Fibroblast of mammary gland (primary cell): Measurements from ENCODE around the gene ANGEL1.

ENCODE experiments used
- DNase-seq: peaks from one replicate; pipeline ENCODE4 v3.0.0-alpha.2; 2010; ENCODE audit warnings: low read depth
- H3K4me3 ChIP-seq: 2 replicates; pipeline ENCODE4 v1.5.1; 2011; ENCODE audit warnings: low read depth, mild to moderate bottlenecking, low read length, moderate library complexity; ENCODE audit not compliant: control insufficient read depth
- TF ChIP-seq, protein P1 (sequence below): conservative IDR thresholded peaks from 2 replicates; pipeline ENCODE4 v1.5.1; 2011; ENCODE audit warnings: low read depth, low read length, inconsistent platforms; ENCODE audit not compliant: control insufficient read depth, insufficient read depth

Gene ANGEL1

DNA sequence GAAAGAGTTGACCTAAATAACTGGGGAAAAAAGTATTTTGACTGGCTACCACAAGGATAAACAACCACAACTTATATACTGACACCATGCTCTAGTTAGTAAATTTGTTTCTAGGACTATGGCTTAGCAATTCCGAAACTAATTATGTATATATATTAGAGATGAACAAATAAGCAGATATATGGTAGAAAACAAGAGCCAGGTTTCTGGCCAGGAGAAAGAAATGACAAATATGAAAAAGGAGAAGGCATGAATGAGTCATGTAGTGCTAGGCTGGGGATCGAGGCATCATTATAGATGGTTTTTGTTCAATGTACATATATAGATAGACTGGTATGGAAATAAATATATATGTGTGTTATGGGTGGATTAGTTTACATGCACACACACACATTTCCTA is 8.0 kb upstream of the ANGEL1 start:
- no peak overlapping the region for H3K4me3 ChIP-seq
- TF ChIP-seq, protein P1, sequence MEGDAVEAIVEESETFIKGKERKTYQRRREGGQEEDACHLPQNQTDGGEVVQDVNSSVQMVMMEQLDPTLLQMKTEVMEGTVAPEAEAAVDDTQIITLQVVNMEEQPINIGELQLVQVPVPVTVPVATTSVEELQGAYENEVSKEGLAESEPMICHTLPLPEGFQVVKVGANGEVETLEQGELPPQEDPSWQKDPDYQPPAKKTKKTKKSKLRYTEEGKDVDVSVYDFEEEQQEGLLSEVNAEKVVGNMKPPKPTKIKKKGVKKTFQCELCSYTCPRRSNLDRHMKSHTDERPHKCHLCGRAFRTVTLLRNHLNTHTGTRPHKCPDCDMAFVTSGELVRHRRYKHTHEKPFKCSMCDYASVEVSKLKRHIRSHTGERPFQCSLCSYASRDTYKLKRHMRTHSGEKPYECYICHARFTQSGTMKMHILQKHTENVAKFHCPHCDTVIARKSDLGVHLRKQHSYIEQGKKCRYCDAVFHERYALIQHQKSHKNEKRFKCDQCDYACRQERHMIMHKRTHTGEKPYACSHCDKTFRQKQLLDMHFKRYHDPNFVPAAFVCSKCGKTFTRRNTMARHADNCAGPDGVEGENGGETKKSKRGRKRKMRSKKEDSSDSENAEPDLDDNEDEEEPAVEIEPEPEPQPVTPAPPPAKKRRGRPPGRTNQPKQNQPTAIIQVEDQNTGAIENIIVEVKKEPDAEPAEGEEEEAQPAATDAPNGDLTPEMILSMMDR = no peak
- no peak for DNase-seq

DNA sequence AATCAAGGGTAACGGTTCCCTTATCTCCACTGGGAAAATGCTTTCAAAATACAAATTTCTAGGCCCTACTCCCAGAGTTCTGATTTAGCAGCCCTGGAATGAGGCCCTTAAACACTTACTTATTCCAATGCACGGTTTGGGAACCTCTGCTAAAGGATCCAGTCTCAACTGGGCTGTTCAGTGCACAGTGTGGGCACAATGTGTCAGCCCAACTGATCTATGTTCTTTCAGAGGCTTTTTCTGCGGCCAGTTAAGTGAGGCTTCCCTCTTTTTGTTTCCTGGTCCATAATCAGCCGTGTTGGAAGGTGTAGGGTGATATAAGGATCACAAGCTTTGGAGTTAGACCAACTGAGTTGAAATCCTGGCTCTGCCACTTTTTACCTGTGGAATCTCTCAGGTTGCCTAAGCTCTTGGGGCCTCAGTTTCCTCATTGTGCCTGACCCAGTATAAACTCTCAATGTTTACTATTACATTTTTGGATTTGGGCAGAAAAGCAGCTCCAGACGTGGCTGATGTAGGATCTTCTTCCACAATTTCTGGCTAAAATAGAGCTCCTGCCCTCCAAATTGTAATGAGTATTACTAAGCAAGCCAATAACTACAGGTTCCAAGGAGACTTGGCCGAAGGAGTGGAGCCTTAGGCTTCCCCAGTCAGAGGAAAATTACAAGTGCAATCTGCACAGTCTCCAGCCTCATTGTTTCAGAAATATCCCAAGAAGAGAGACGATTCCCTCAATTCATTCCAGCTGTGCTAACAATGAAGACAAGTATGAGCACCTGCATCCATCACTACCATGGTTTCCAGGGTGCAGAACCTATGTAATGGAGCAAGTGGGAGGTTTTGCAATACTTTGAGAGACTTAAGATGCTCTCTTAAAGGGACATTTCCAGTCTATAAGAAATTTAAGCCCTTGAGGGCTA is 2.3 kb upstream of the ANGEL1 start:
- TF ChIP-seq, protein P1 = no peak
- no peak overlapping the region for H3K4me3 ChIP-seq
- DNase-seq = no peak

DNA sequence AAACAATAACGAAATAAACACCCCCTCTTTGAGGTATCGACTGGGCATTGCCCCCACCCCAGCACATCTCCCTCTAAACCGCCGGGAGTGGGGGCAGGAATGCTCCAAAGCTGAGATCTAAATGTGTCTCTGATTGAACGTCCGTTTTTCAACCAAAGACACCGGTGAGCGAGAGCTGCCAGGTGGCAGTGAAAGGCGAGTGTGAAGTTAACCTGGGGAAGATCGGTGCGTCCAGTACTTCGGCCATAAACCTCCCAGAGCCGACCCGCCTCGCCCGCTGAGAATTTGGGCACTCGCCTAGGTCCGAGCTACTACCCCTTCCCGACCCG is 625 bp downstream of the ANGEL1 start:
- no peak for DNase-seq
- TF ChIP-seq, protein P1 = no peak
- H3K4me3 ChIP-seq = peak overlapping the region; percentile 74

DNA sequence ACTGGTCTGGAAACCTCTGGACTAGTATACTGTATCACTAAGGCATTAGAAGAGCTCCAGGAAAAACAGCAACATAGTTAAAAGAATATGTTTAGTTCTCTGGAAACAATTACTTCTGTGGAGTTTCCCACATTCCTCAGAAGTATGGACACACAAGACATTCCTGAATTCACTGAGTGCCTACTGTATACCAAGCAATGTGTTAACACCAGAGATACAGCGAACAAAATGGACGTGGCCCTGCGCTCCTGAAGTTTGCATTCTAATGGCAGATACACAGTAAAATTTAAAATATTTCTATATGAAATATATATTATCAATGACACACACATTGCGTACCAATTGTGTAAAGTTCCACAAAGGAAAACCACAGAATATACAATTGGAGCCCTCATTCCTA is 1.1 kb downstream of the ANGEL1 start:
- no peak for DNase-seq
- peak overlapping the region; percentile 74 for H3K4me3 ChIP-seq

DNA sequence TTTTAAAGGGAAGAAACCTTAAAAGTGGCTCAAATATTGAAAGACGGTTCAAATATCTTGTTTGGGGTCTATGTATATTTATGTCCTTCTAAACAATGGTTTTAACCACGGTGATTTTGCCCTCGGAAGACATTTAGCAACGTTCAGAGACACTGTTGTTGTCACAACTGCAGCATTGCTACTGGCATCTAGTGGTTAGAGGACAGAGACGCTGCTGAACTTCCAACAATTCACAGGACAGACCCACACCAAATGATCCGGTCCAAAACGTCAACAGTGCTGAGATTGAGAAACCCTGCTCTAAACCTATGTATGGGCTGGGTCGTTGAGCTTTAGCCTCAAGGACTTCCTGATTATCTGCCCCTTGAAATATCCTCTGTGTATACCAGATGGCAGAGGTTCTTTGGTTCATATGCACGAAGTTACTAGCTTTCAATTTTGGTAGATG is 1.7 kb downstream of the ANGEL1 start:
- TF ChIP-seq, protein P1 = peak; percentile 67
- peak overlapping the region; percentile 30 for H3K4me3 ChIP-seq
- peak; percentile 52 for DNase-seq

More for the DNA sequence above, 1.1 kb downstream of the ANGEL1 start:
- TF ChIP-seq, protein P1 = no peak

DNA sequence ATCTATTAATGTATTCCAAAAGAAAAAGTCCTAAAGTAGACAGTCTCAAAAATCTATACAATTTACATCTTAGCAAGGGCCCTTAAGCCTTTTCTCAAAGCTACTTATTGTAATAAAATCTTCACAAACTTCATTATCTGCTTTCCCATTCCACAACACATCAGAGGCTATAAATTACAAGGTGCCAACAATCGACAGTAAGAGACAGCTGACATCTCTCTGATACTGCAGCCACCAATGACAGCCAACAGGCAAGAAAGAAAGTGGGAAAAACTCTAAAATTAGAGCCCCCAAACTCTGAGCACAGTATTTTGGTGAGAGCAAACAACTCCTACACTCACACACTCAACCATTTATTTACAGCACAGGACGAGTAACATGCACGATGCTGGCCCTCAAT is 2.2 kb downstream of the ANGEL1 start:
- H3K4me3 ChIP-seq = no peak overlapping the region
- TF ChIP-seq, protein P1 = no peak
- no peak for DNase-seq
